Stimulated activated CD4-positive, alpha-beta T cell treated with anti-CD3 and anti-CD28 coated beads, Interleukin-1b, Interleukin-23, amount 100 ng/mL, for 24 hours (primary cell): ENCODE results near the gene TCF21.

Experiments
- DNase-seq, 4 experiments: peaks; one replicate each; pipeline ENCODE4 v3.0.0-alpha.2; 2020; ENCODE audit warnings: low read depth in 4 of 4, low spot score in 1 of 4

TCF21 gene

GRCh38 chr6:133889557-133890403 lies 867 bp downstream of the TCF21 start:
- DNase-seq = peak in 1 of 4 experiments; percentile 15

GRCh38 chr6:133890711-133891148 lies 1.8 kb downstream of the TCF21 start:
- DNase-seq = no peak

- no peak for DNase-seq
Observed at GRCh38 chr6:133891149-133891926, 2.4 kb downstream of the TCF21 start.

GRCh38 chr6:133891927-133892812 lies 3.3 kb downstream of the TCF21 start:
- no peak for DNase-seq

GRCh38 chr6:133892813-133893691 lies 4.1 kb downstream of the TCF21 start:
- DNase-seq = no peak

GRCh38 chr6:133893946-133894345 lies 5.0 kb downstream of the TCF21 start:
- no peak for DNase-seq

- no peak for DNase-seq
Observed at GRCh38 chr6:133894369-133894768, 5.5 kb downstream of the TCF21 start.

- DNase-seq = no peak
Observed at GRCh38 chr6:133894795-133895358, 6.0 kb downstream of the TCF21 start.

GRCh38 chr6:133895573-133896343 lies 6.8 kb downstream of the TCF21 start:
- no peak for DNase-seq

- DNase-seq = no peak
Observed at GRCh38 chr6:133896344-133896721, 7.4 kb downstream of the TCF21 start.

- no peak for DNase-seq
Observed at GRCh38 chr6:133898263-133898662, 9.3 kb downstream of the TCF21 start.

GRCh38 chr6:133899556-133899955 lies 10.6 kb downstream of the TCF21 start:
- no peak for DNase-seq

- no peak for DNase-seq
Observed at GRCh38 chr6:133903855-133904254, 14.9 kb downstream of the TCF21 start.

- DNase-seq = no peak
Observed at GRCh38 chr6:133906050-133906449, 17.1 kb downstream of the TCF21 start.

- peak; percentile 53 to 75 (median 70) for DNase-seq
Observed at GRCh38 chr6:133916650-133917151, 27.8 kb downstream of the TCF21 start.

- DNase-seq = no peak
Observed at GRCh38 chr6:133917781-133918180, 28.9 kb downstream of the TCF21 start.

- DNase-seq = no peak
Observed at GRCh38 chr6:133918208-133918930, 29.5 kb downstream of the TCF21 start.

GRCh38 chr6:133919362-133919761 lies 30.4 kb downstream of the TCF21 start:
- DNase-seq = no peak
